HepG2 (cell line): Measurements from ENCODE around the gene MAST1. TPM values are rescaled to one million over a fixed set of nuclear protein-coding genes. Genes with fewer than 3 reads are reported as not detected.

Experiments used
- AFF4 ChIP-seq: sonication (generic); formaldehyde crosslinking; IDR thresholded peaks from 2 replicates; pipeline ENCODE4 v1.4.0; 2020; ENCODE audit warnings: missing genetic modification reagents
- ATF3 ChIP-seq: sonication (generic); formaldehyde crosslinking; IDR thresholded peaks from 2 replicates; pipeline ENCODE4 v1.4.0; 2020; ENCODE audit warnings: missing genetic modification reagents
- ETV6 ChIP-seq: sonication (generic); formaldehyde crosslinking; conservative IDR thresholded peaks from 2 replicates; pipeline ENCODE4 v1.4.0; 2020; ENCODE audit warnings: missing genetic modification reagents
- FOXK1 ChIP-seq: sonication (generic); formaldehyde crosslinking; IDR thresholded peaks from 2 replicates; pipeline ENCODE4 v1.4.0; 2020; ENCODE audit warnings: low read depth, missing genetic modification reagents, borderline replicate concordance
- HHEX ChIP-seq: IDR thresholded peaks from 2 replicates; pipeline ENCODE4 v1.6.1; 2016; ENCODE audit warnings: control low read depth
- NR3C1 ChIP-seq: sonication (generic); formaldehyde crosslinking; IDR thresholded peaks from 2 replicates; pipeline ENCODE4 v1.4.0; 2020; ENCODE audit warnings: missing genetic modification reagents
- RAD21 ChIP-seq: fragments of 450-650 bp; formaldehyde crosslinking; IDR thresholded peaks from 2 replicates; pipeline ENCODE4 v1.5.0; 2020; ENCODE audit warnings: mild to moderate bottlenecking
- ZBTB14 ChIP-seq: sonication (generic); formaldehyde crosslinking; IDR thresholded peaks from 2 replicates; pipeline ENCODE4 v1.4.0; 2020; ENCODE audit warnings: missing genetic modification reagents
- ZFAT ChIP-seq: sonication (generic); formaldehyde crosslinking; conservative IDR thresholded peaks from 2 replicates; pipeline ENCODE4 v1.8.1; 2023; ENCODE audit warnings: missing genetic modification reagents, inconsistent platforms
- ZKSCAN5 ChIP-seq: sonication (generic); formaldehyde crosslinking; IDR thresholded peaks from 2 replicates; pipeline ENCODE4 v1.5.1; 2020; ENCODE audit warnings: mild to moderate bottlenecking, missing genetic modification reagents
- ZNF180 ChIP-seq: sonication (generic); formaldehyde crosslinking; IDR thresholded peaks from 2 replicates; pipeline ENCODE4 v1.4.0; 2020; ENCODE audit warnings: low read depth, missing genetic modification reagents, borderline replicate concordance
- ZNF580 ChIP-seq: IDR thresholded peaks from 2 replicates; pipeline ENCODE4 v1.6.1; 2016; ENCODE audit warnings: low read depth, borderline replicate concordance
- ZNF615 ChIP-seq: sonication (generic); formaldehyde crosslinking; IDR thresholded peaks from 2 replicates; pipeline ENCODE4 v1.5.0; 2020; ENCODE audit warnings: mild to moderate bottlenecking, missing genetic modification reagents, borderline replicate concordance
- ZNF780A ChIP-seq: sonication (generic); formaldehyde crosslinking; IDR thresholded peaks from 2 replicates; pipeline ENCODE4 v1.8.0; 2022; ENCODE audit warnings: mild to moderate bottlenecking, missing genetic modification reagents, moderate library complexity
- polyA plus RNA-seq, 8 experiments: library from polyadenylated mRNA; depleted of rRNA in 3 of 8; stranded (reverse) in 7 of 8; unstranded in 1 of 8; fragments of >200 nt; fragmentation: Illumina TruSeq in 4 of 8; extraction: Trizol in 4 of 8; gene quantifications; 2 replicates each; pipeline versions ENCODE4 v1.2.1 to v1.2.3, GENCODE V29; 2011 to 2016; ENCODE audit warnings: low read depth in 4 of 8, missing spikeins in 1 of 8, mixed read lengths in 1 of 8; ENCODE audit not compliant: insufficient read depth in 1 of 8
- total RNA-seq, 5 experiments: library from RNA; depleted of rRNA; stranded (reverse); fragments of >200 nt; fragmentation: Illumina TruSeq; extraction: Trizol; gene quantifications; 2 replicates each; pipeline ENCODE4 v1.2.3, GENCODE V29; 2016; ENCODE audit warnings: low read depth in 1 of 5
- TF ChIP-seq, protein P1 (sequence below): sonication (generic); formaldehyde crosslinking; IDR thresholded peaks from 2 replicates; pipeline ENCODE4 v1.5.1; 2020; ENCODE audit warnings: mild to moderate bottlenecking, moderate library complexity, missing genetic modification reagents
- TF ChIP-seq, protein P2 (sequence below): sonication (generic); formaldehyde crosslinking; IDR thresholded peaks from 2 replicates; pipeline ENCODE4 v1.4.0; 2020; ENCODE audit warnings: missing genetic modification reagents, borderline replicate concordance

Gene MAST1
- total and polyA plus RNA-seq, 2 of the 13 experiments (the other 11 are each of a cell fraction or from before 2014, with no cell fraction given), result 0.73 to 4.7 TPM

GRCh38 chr19:12793290-12794195 is 44.8 kb upstream of the MAST1 start (continued):
- no peak for TF ChIP-seq ZBTB14 (CRISPR knock-in tag)
- TF ChIP-seq ATF3 (CRISPR knock-in tag), result no peak
- TF ChIP-seq ETV6 (CRISPR knock-in tag), result peak; percentile 69; the same call in 1 of the 2 replicates
- TF ChIP-seq, protein P1, sequence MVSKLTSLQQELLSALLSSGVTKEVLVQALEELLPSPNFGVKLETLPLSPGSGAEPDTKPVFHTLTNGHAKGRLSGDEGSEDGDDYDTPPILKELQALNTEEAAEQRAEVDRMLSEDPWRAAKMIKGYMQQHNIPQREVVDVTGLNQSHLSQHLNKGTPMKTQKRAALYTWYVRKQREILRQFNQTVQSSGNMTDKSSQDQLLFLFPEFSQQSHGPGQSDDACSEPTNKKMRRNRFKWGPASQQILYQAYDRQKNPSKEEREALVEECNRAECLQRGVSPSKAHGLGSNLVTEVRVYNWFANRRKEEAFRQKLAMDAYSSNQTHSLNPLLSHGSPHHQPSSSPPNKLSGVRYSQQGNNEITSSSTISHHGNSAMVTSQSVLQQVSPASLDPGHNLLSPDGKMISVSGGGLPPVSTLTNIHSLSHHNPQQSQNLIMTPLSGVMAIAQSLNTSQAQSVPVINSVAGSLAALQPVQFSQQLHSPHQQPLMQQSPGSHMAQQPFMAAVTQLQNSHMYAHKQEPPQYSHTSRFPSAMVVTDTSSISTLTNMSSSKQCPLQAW, result peak; percentile 74
- no peak for TF ChIP-seq ZNF780A (CRISPR knock-in tag)
- TF ChIP-seq RAD21 (CRISPR knock-in tag), result peak; percentile 50; the same call in 1 of the 2 replicates
- TF ChIP-seq ZKSCAN5 (CRISPR knock-in tag), result no peak
- TF ChIP-seq FOXK1 (CRISPR knock-in tag), result peak; percentile 58; the same call in 1 of the 2 replicates
- TF ChIP-seq, protein P2, sequence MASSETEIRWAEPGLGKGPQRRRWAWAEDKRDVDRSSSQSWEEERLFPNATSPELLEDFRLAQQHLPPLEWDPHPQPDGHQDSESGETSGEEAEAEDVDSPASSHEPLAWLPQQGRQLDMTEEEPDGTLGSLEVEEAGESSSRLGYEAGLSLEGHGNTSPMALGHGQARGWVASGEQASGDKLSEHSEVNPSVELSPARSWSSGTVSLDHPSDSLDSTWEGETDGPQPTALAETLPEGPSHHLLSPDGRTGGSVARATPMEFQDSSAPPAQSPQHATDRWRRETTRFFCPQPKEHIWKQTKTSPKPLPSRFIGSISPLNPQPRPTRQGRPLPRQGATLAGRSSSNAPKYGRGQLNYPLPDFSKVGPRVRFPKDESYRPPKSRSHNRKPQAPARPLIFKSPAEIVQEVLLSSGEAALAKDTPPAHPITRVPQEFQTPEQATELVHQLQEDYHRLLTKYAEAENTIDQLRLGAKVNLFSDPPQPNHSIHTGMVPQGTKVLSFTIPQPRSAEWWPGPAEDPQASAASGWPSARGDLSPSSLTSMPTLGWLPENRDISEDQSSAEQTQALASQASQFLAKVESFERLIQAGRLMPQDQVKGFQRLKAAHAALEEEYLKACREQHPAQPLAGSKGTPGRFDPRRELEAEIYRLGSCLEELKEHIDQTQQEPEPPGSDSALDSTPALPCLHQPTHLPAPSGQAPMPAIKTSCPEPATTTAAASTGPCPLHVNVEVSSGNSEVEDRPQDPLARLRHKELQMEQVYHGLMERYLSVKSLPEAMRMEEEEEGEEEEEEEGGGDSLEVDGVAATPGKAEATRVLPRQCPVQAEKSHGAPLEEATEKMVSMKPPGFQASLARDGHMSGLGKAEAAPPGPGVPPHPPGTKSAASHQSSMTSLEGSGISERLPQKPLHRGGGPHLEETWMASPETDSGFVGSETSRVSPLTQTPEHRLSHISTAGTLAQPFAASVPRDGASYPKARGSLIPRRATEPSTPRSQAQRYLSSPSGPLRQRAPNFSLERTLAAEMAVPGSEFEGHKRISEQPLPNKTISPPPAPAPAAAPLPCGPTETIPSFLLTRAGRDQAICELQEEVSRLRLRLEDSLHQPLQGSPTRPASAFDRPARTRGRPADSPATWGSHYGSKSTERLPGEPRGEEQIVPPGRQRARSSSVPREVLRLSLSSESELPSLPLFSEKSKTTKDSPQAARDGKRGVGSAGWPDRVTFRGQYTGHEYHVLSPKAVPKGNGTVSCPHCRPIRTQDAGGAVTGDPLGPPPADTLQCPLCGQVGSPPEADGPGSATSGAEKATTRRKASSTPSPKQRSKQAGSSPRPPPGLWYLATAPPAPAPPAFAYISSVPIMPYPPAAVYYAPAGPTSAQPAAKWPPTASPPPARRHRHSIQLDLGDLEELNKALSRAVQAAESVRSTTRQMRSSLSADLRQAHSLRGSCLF (CRISPR knock-in tag), result no peak
- no peak for TF ChIP-seq ZNF615 (CRISPR knock-in tag)
- no peak for TF ChIP-seq HHEX (CRISPR knock-in tag)
- no peak for TF ChIP-seq AFF4 (CRISPR knock-in tag)
- no peak for TF ChIP-seq NR3C1 (CRISPR knock-in tag)
- TF ChIP-seq ZNF180 (CRISPR knock-in tag), result no peak
- no peak for TF ChIP-seq ZFAT (CRISPR knock-in tag)
- peak; percentile 47; the same call in 1 of the 2 replicates for TF ChIP-seq ZNF580 (CRISPR knock-in tag)
